Transverse colon (tissue), 4 donors: ENCODE results near the gene QDPR. TPM values are rescaled to one million over a fixed set of nuclear protein-coding genes. Genes with fewer than 3 reads are reported as not detected.

ENCODE experiments used
- DNase-seq: peaks from one replicate; pipeline ENCODE4 v3.0.0-alpha.2; 2019
- H3K27ac ChIP-seq, 4 donors: fragments of 200-600 bp; sonication (generic); 2 replicates each; pipeline ENCODE4 v1.5.1; 2016 to 2018; ENCODE audit warnings: inconsistent platforms in 4 of 4
- H3K27me3 ChIP-seq: fragments of 200-600 bp; sonication (generic); 2 replicates; pipeline ENCODE4 v1.5.1; 2017; ENCODE audit warnings: inconsistent platforms
- H3K36me3 ChIP-seq, 4 donors: fragments of 200-600 bp; sonication (generic); 2 replicates each; pipeline ENCODE4 v1.5.1; 2017 to 2019; ENCODE audit warnings: inconsistent platforms in 4 of 4
- H3K4me1 ChIP-seq, 4 donors: fragments of 200-600 bp; sonication (generic); 2 replicates each; pipeline ENCODE4 v1.5.1; 2017 to 2020; ENCODE audit warnings: inconsistent platforms in 4 of 4
- H3K4me3 ChIP-seq, 4 donors: fragments of 200-600 bp; sonication (generic); 1 replicate in 1 of 4; 2 replicates in 3 of 4; pipeline versions ENCODE4 v1.5.1 to v1.6.1; 2017 to 2019; ENCODE audit warnings: inconsistent platforms in 4 of 4
- H3K9me3 ChIP-seq, 2 donors: fragments of 200-600 bp; sonication (generic); 2 replicates each; pipeline ENCODE4 v1.5.1; 2017 to 2019; ENCODE audit warnings: inconsistent platforms in 2 of 2
- CTCF ChIP-seq, 5 experiments: fragments of 200-600 bp in 3 of 5; fragments of 450-650 bp in 2 of 5; sonication (generic) in 3 of 5; IDR thresholded peaks; 1 replicate in 2 of 5; 2 replicates in 3 of 5; pipeline ENCODE4 v1.5.1; 2016 to 2017; ENCODE audit warnings: antibody characterized with exemption in 5 of 5, inconsistent platforms in 3 of 5, mild to moderate bottlenecking in 2 of 5, moderate library complexity in 1 of 5
- EP300 ChIP-seq: sonication (generic); formaldehyde crosslinking; IDR thresholded peaks from one replicate; pipeline ENCODE4 v1.6.1; 2017; ENCODE audit warnings: antibody characterized with exemption, low read depth
- POLR2A ChIP-seq: fragments of 450-650 bp; IDR thresholded peaks from one replicate; pipeline ENCODE4 v1.6.1; 2016; ENCODE audit warnings: antibody characterized with exemption, mild to moderate bottlenecking, moderate library complexity
- POLR2AphosphoS5 ChIP-seq, 3 donors: sonication (generic); formaldehyde crosslinking; IDR thresholded peaks; one replicate each; pipeline ENCODE4 v1.6.1; 2016; ENCODE audit warnings: antibody characterized with exemption in 3 of 3
- WGBS, 2 donors: methylation state at CpG; one replicate each; pipeline ENCODE4 v1.1.5; 2018; ENCODE audit warnings: low coverage in 1 of 2; 5-methylcytosine and 5-hydroxymethylcytosine counted together
- in situ Hi-C, 4 donors: fragments of 200-750 bp; cut with MboI; loops; one replicate each; pipeline versions ENCODE4 v1.15.0 to v1.15.1; 2017; ENCODE audit warnings: low sequenced_read_pairs in 3 of 4, low pct_ligation_motif_present in 1 of 4, low pct_unique_long_range_greater_than_20kb in 1 of 4
- intact Hi-C: fragments of 100-400 bp; cut with DNase I; formaldehyde crosslinking; loops from one replicate; pipeline ENCODE4 v1.15.1; 2023; ENCODE audit warnings: low total_unique reads
- total RNA-seq, 4 donors: library from RNA; depleted of rRNA; stranded (reverse); fragments of >200 nt; gene quantifications; one replicate each; pipeline ENCODE4 v1.1.0, GENCODE V29; 2016

QDPR gene
- 10 to 100 TPM in 3 of 4 donors, not detected in 1; 11.4 to 32.4 (median 13.0) TPM for total RNA-seq

GRCh38 chr4:17511950-17512795 lies at the start of gene QDPR:
TSS of gene QDPR (minus strand) at chr4:17512090. CDS start at chr4:17512054, 36 bp downstream.
- TF ChIP-seq POLR2A, result no peak
- peak in 1 of 3 donors; percentile 14 for TF ChIP-seq POLR2AphosphoS5 (IDR thresholded peaks at IDR 0.05)
- no peak for TF ChIP-seq EP300
- peak in 4 of 5 experiments; percentile 29 to 40 (median 34) for TF ChIP-seq CTCF (IDR thresholded peaks at IDR 0.05)
- DNase-seq, result peak; percentile 85
- 4 to 10% methylated on average over 8 to 48 of the region's 65 CpGs for WGBS, 2 donors
- peak within 1 kb of the TSS; percentile 59 to 90 (median 84) for H3K4me3 ChIP-seq
- H3K27me3 ChIP-seq, result no peaks in the 10 kb centered on the region
- in situ Hi-C loops, result no loop called here
- H3K27ac ChIP-seq, result peak within 1 kb of the TSS; percentile 62 to 88 (median 86)
- no peaks in the 10 kb centered on the region for H3K36me3 ChIP-seq
- H3K9me3 ChIP-seq, result no peaks in the 10 kb centered on the region
- peaks cover 0 to 16% (median 11%) of the 10 kb centered on the region in 4 donors for H3K4me1 ChIP-seq
- intact Hi-C loops, result no loop called here

GRCh38 chr4:17561195-17561909 lies 49.5 kb upstream of the QDPR start:
- H3K4me3 ChIP-seq, result no peak overlapping the region
- H3K36me3 ChIP-seq, result no peaks in the 10 kb centered on the region
- H3K27me3 ChIP-seq, result no peaks in the 10 kb centered on the region
- no peaks in the 10 kb centered on the region for H3K4me1 ChIP-seq
- intact Hi-C loops, result no loop called here
- TF ChIP-seq POLR2A (no peak), CTCF (IDR thresholded peaks at IDR 0.05) (no peak), EP300 (no peak)
- 93 to 100% methylated on average over 3 to 8 of the region's 8 CpGs for WGBS, 2 donors
- no peaks in the 10 kb centered on the region for H3K9me3 ChIP-seq
- H3K27ac ChIP-seq, result no peak overlapping the region
- no peak for DNase-seq
- in situ Hi-C loops, result loop anchor here in 2 of 4 donors (25.0 kb wide), 3 partner anchors 226 to 1026 kb away; partner anchors contain the start of genes FAM184B (in 1 of the 2) and LCORL (in 1 of the 2)

- H3K36me3 ChIP-seq, result no peaks in the 10 kb centered on the region
- H3K27me3 ChIP-seq, result no peaks in the 10 kb centered on the region
- DNase-seq, result no peak
- no peaks in the 10 kb centered on the region for H3K4me1 ChIP-seq
- H3K27ac ChIP-seq, result no peak overlapping the region
- intact Hi-C loops (no loop called here), in situ Hi-C loops (loop anchor here in 2 of 4 donors (25.0 kb wide), 3 partner anchors 227 to 1027 kb away; partner anchors contain the start of genes FAM184B (in 1 of the 2) and LCORL (in 1 of the 2))
- no peaks in the 10 kb centered on the region for H3K9me3 ChIP-seq
- 75 to 89% methylated on average over 1 to 6 of the region's 6 CpGs for WGBS, 2 donors
- no peak overlapping the region for H3K4me3 ChIP-seq
- TF ChIP-seq CTCF (IDR thresholded peaks at IDR 0.05) (no peak), POLR2AphosphoS5 (IDR thresholded peaks at IDR 0.05) (no peak), EP300 (no peak), POLR2A (no peak)
Observed at GRCh38 chr4:17560065-17560673, 48.3 kb upstream of the QDPR start.

GRCh38 chr4:17559709-17560048 lies 47.8 kb upstream of the QDPR start:
- Histone ChIP-seq H3K27me3 (no peaks in the 10 kb centered on the region), H3K27ac (no peak overlapping the region), H3K36me3 (no peaks in the 10 kb centered on the region), H3K4me1 (no peaks in the 10 kb centered on the region), H3K4me3 (no peak overlapping the region), H3K9me3 (no peaks in the 10 kb centered on the region)
- TF ChIP-seq POLR2A, result no peak
- no peak for TF ChIP-seq EP300
- no peak for TF ChIP-seq CTCF (IDR thresholded peaks at IDR 0.05)
- no peak for TF ChIP-seq POLR2AphosphoS5 (IDR thresholded peaks at IDR 0.05)
- intact Hi-C loops (no loop called here), in situ Hi-C loops (loop anchor here in 3 of 4 donors (5.0 to 25.0 kb wide), 5 partner anchors 78 to 1028 kb away; partner anchors contain the start of genes FAM184B (in 1 of the 3) and LCORL (in 1 of the 3))
- 93 to 94% methylated on average over 3 of the region's 3 CpGs for WGBS, 2 donors
- no peak for DNase-seq
